ENCODE measurements around the gene DTNA. TPM values are rescaled to one million over a fixed set of nuclear protein-coding genes. Genes with fewer than 3 reads are reported as not detected.

Gene DTNA
- total RNA-seq, 1 experiment from 2014 or later, result 9.6 TPM

DNA sequence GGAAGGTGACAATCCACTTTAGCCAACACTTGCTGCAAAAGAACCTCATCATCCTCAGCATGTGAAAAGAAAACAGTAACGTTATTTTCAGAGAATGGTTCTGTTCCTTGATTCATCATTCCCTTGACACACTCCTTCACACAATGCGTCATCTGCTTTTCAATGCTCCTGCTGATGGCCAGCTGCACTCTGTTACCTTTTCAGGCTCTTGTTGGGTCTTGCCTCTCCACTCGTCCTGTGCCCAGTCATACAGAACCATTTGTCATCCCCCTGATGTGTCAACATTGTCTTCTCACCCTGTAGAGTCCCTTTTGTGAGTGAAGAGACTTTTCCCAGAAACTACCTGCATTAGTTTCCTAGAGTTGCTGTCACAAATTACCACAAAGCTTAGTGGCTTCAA lies 12.2 kb upstream of the DTNA start:
- Histone ChIP-seq H2AFZ (ENCODE audit: low read depth, low read length, poor library complexity, severe bottlenecking) (no peak overlapping the region), H3K27me3 (ENCODE audit: insufficient read depth, low read length) (no peaks in the 10 kb centered on the region), H3K4me1 (ENCODE audit: control insufficient read depth in 1 of 2, insufficient read depth in 2 of 2, low read length in 2 of 2) (no peaks in the 10 kb centered on the region), H3K27ac (ENCODE audit: low read depth, low read length) (no peak overlapping the region), H3K4me3 (replicated peaks in 1 of 2; ENCODE audit: low read depth in 1 of 2, low read length in 2 of 2) (no peak overlapping the region), H3K9ac (ENCODE audit: low read length) (no peak overlapping the region), H3K4me2 (ENCODE audit: low read length) (no peak overlapping the region), H3K79me2 (ENCODE audit: insufficient read depth, low read length) (no peaks in the 10 kb centered on the region), H4K20me1 (ENCODE audit: insufficient read depth) (no peaks in the 10 kb centered on the region), H3K36me3 (ENCODE audit: control insufficient read depth in 1 of 2, insufficient read depth in 2 of 2, low read length in 2 of 2) (no peaks in the 10 kb centered on the region), H3K9me3 (ENCODE audit: control insufficient read depth in 1 of 2, insufficient read depth in 1 of 2, low read depth in 1 of 2, low read length in 2 of 2) (no peaks in the 10 kb centered on the region), H3K9me2 (ENCODE audit: insufficient read depth) (no peaks in the 10 kb centered on the region)
- TF ChIP-seq, protein P1, sequence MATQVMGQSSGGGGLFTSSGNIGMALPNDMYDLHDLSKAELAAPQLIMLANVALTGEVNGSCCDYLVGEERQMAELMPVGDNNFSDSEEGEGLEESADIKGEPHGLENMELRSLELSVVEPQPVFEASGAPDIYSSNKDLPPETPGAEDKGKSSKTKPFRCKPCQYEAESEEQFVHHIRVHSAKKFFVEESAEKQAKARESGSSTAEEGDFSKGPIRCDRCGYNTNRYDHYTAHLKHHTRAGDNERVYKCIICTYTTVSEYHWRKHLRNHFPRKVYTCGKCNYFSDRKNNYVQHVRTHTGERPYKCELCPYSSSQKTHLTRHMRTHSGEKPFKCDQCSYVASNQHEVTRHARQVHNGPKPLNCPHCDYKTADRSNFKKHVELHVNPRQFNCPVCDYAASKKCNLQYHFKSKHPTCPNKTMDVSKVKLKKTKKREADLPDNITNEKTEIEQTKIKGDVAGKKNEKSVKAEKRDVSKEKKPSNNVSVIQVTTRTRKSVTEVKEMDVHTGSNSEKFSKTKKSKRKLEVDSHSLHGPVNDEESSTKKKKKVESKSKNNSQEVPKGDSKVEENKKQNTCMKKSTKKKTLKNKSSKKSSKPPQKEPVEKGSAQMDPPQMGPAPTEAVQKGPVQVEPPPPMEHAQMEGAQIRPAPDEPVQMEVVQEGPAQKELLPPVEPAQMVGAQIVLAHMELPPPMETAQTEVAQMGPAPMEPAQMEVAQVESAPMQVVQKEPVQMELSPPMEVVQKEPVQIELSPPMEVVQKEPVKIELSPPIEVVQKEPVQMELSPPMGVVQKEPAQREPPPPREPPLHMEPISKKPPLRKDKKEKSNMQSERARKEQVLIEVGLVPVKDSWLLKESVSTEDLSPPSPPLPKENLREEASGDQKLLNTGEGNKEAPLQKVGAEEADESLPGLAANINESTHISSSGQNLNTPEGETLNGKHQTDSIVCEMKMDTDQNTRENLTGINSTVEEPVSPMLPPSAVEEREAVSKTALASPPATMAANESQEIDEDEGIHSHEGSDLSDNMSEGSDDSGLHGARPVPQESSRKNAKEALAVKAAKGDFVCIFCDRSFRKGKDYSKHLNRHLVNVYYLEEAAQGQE (IDR thresholded peaks at IDR 0.05; ENCODE audit: low read depth), result no peak
- TF ChIP-seq, protein P2, sequence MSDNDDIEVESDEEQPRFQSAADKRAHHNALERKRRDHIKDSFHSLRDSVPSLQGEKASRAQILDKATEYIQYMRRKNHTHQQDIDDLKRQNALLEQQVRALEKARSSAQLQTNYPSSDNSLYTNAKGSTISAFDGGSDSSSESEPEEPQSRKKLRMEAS (IDR thresholded peaks at IDR 0.05), result no peak
- TF ChIP-seq EZH2phosphoT487 (IDR thresholded peaks at IDR 0.05; ENCODE audit: borderline replicate concordance), result no peak
- no peak for TF ChIP-seq ELF1 (IDR thresholded peaks at IDR 0.05; ENCODE audit: borderline replicate concordance, low read depth)
- TF ChIP-seq TCF7L2 (IDR thresholded peaks at IDR 0.05; ENCODE audit: borderline replicate concordance, extremely low read depth, insufficient read depth, insufficient read length), result no peak
- TF ChIP-seq ZNF274 (IDR thresholded peaks at IDR 0.05; ENCODE audit: low read depth, low read length), result no peak
- TF ChIP-seq EZH2 (IDR thresholded peaks at IDR 0.05), result no peak
- CTCF ChIA-PET, result interaction anchor here (1.1 kb wide), 1 partner anchor 32 kb away, joined by 3 read pairs; no protein-coding TSS in a partner anchor
- POLR2A ChIA-PET, result no interaction called here
- no peak for DNase-seq (ENCODE audit: low read depth, low spot score)
- ATAC-seq, result no peak
- BruUV-seq (replicated peaks), result no TSS peak
- RAD21 ChIA-PET (ENCODE audit: low non-redundant PET in 1 of 2, low total read pairs in 2 of 2, uncharacterized antibody in 2 of 2, unreplicated experiment in 2 of 2), result no interaction called here
- intact Hi-C loops (cut with micrococcal nuclease), result no loop called here

Measured in HCT116 (cell line).